Measurements from ENCODE around the gene HIBCH. TPM values are rescaled to one million over a fixed set of nuclear protein-coding genes. Genes with fewer than 3 reads are reported as not detected.

HIBCH gene
- total and polyA plus RNA-seq, 2 donors (not counting 3 experiments of a cell fraction or from before 2014, with no cell fraction given) = 6.4 to 24.7 TPM

GRCh38 chr2:190277234-190278112 lies 42.2 kb downstream of the HIBCH start:
- Histone ChIP-seq H3K4me2 (ENCODE audit: insufficient read depth, low read length) (peak overlapping the region; percentile 41), H3K36me3 (ENCODE audit: control insufficient read depth in 2 of 2, extremely low read depth in 1 of 2, insufficient read depth in 2 of 2, low read length in 2 of 2) (no peaks in the 10 kb centered on the region), H3K4me1 (ENCODE audit: control insufficient read depth, extremely low read depth, insufficient read depth, low read length) (peaks cover 2% of the 10 kb centered on the region), H3K4me3 (replicated peaks in 1 of 3; ENCODE audit: insufficient read depth in 1 of 3, low read depth in 1 of 3, low read length in 3 of 3) (no peak overlapping the region), H3K9ac (replicated peaks; ENCODE audit: extremely low read depth, insufficient read depth, low read length) (no peak overlapping the region), H3K27ac (ENCODE audit: insufficient read depth, low read depth, low read length) (peak overlapping the region; percentile 8), H4K20me1 (replicated peaks; ENCODE audit: control insufficient read depth, extremely low read depth, insufficient read depth, low read length) (no peaks in the 10 kb centered on the region), H3K27me3 (ENCODE audit: control insufficient read depth in 2 of 2, insufficient read depth in 2 of 2, low read length in 2 of 2) (no peaks in the 10 kb centered on the region), H2AFZ (ENCODE audit: low read depth, low read length) (peak overlapping the region; percentile 13), H3K79me2 (ENCODE audit: control insufficient read depth, insufficient read depth, low read length) (no peaks in the 10 kb centered on the region), H3K9me1 (replicated peaks; ENCODE audit: control insufficient read depth, extremely low read depth, insufficient read depth, low read length) (no peaks in the 10 kb centered on the region), H3K9me3 (replicated peaks; ENCODE audit: control insufficient read depth, insufficient read depth, low read length) (no peaks in the 10 kb centered on the region)
- peak; percentile 70 for DNase-seq (ENCODE audit: low read depth, low spot score)
- no peak for FAIRE-seq
- POLR2A ChIA-PET = no interaction called here
- dilution Hi-C loops (cut with MboI; ENCODE audit: extremely low pct_ligation_motif_present, low sequenced_read_pairs) (no loop called here), intact Hi-C loops (cut with micrococcal nuclease) (loop anchor here (1.0 to 2.0 kb wide), 2 partner anchors 67 to 188 kb away; no protein-coding TSS in a partner anchor)
- TF ChIP-seq MYC (IDR thresholded peaks at IDR 0.05; ENCODE audit: low read depth, low read length) (no peak), CTCF (IDR thresholded peaks at IDR 0.05; ENCODE audit: extremely low read depth in 1 of 2, insufficient read depth in 1 of 2, low read depth in 1 of 2, low read length in 2 of 2) (peak; percentile 34 to 39)
- CTCF ChIA-PET = interaction anchor here (0.6 to 2.9 kb wide), 33 partner anchors 10 to 617 kb away, joined by 3 to 41 read pairs (median 3); partner anchors contain the start of genes HIBCH and INPP1
- BruUV-seq (replicated peaks) = no TSS peak

GRCh38 chr2:190272457-190272842 lies 47.2 kb downstream of the HIBCH start:
- dilution Hi-C loops (cut with MboI; ENCODE audit: extremely low pct_ligation_motif_present, low sequenced_read_pairs) (no loop called here), intact Hi-C loops (cut with micrococcal nuclease) (no loop called here)
- no TSS peak for BruUV-seq (replicated peaks)
- ChIA-PET CTCF (interaction anchor here (1.6 kb wide), 1 partner anchor 184 kb away, joined by 5 read pairs; no protein-coding TSS in a partner anchor), POLR2A (interaction anchor here (0.7 kb wide), 1 partner anchor 510 kb away, joined by 3 read pairs; no protein-coding TSS in a partner anchor)
- Histone ChIP-seq H3K79me2 (ENCODE audit: control insufficient read depth, insufficient read depth, low read length) (no peaks in the 10 kb centered on the region), H3K4me3 (replicated peaks in 1 of 3; ENCODE audit: insufficient read depth in 1 of 3, low read depth in 1 of 3, low read length in 3 of 3) (no peak overlapping the region), H3K9me3 (replicated peaks; ENCODE audit: control insufficient read depth, insufficient read depth, low read length) (no peaks in the 10 kb centered on the region), H3K4me2 (ENCODE audit: insufficient read depth, low read length) (no peak overlapping the region), H3K27me3 (ENCODE audit: control insufficient read depth in 2 of 2, insufficient read depth in 2 of 2, low read length in 2 of 2) (no peaks in the 10 kb centered on the region), H3K9me1 (replicated peaks; ENCODE audit: control insufficient read depth, extremely low read depth, insufficient read depth, low read length) (no peaks in the 10 kb centered on the region), H3K36me3 (ENCODE audit: control insufficient read depth in 2 of 2, extremely low read depth in 1 of 2, insufficient read depth in 2 of 2, low read length in 2 of 2) (no peaks in the 10 kb centered on the region), H3K27ac (ENCODE audit: insufficient read depth, low read depth, low read length) (no peak overlapping the region), H3K4me1 (ENCODE audit: control insufficient read depth, extremely low read depth, insufficient read depth, low read length) (peaks cover 2% of the 10 kb centered on the region), H3K9ac (replicated peaks; ENCODE audit: extremely low read depth, insufficient read depth, low read length) (no peak overlapping the region), H2AFZ (ENCODE audit: low read depth, low read length) (no peak overlapping the region), H4K20me1 (replicated peaks; ENCODE audit: control insufficient read depth, extremely low read depth, insufficient read depth, low read length) (peaks cover 2% of the 10 kb centered on the region)
- DNase-seq (ENCODE audit: low read depth, low spot score) = no peak
- TF ChIP-seq POLR2A (IDR thresholded peaks at IDR 0.05; ENCODE audit: low read depth, low read length) (no peak), GATA2 (IDR thresholded peaks at IDR 0.05; ENCODE audit: insufficient read depth, insufficient read length, low read depth, low read length) (no peak), EZH2 (IDR thresholded peaks at IDR 0.05; ENCODE audit: borderline replicate concordance, low read depth, low read length, severe bottlenecking) (no peak), CTCF (IDR thresholded peaks at IDR 0.05; ENCODE audit: extremely low read depth in 1 of 2, insufficient read depth in 1 of 2, low read depth in 1 of 2, low read length in 2 of 2) (no peak), FOS (IDR thresholded peaks at IDR 0.05; ENCODE audit: borderline replicate concordance, insufficient read depth, low read length) (no peak), MAX (IDR thresholded peaks at IDR 0.05; ENCODE audit: insufficient read depth, insufficient read length) (no peak), MYC (IDR thresholded peaks at IDR 0.05; ENCODE audit: low read depth, low read length) (no peak)
- FAIRE-seq = no peak
